ENCODE data around the gene TTBK1.

DNA sequence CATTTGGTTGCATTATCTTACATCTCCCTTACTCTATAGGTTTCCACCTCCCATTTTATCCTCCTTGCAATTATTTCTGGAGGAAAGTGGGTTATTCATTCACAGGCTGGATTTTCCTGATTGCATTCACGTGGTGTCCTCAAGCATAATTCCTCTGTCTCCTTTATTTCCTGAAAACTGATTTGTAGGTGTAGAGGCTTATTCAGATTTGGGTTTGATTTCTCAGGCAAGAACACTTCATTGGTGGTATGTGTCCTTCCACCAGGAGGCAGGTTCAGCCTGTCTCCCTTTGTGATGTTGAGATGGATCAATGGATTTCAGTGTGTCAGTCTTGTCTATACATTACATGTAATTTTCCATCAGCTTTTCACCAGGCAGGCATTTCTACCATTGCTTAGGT is 31.3 kb upstream of the TTBK1 start:
- TF ChIP-seq CTCF (conservative IDR thresholded peaks at IDR 0.05 in 1 of 2, IDR thresholded peaks at IDR 0.05 in 1 of 2; ENCODE audit: low read depth in 1 of 2, low read length in 2 of 2): no peak
- no peak for TF ChIP-seq EZH2 (IDR thresholded peaks at IDR 0.05; ENCODE audit: low read length, missing control alignments)

Data from fibroblast of lung (primary cell).